ENCODE data around the gene SSR4.

The SSR4 gene

GRCh38 chrX:153828723-153829548 lies 34.5 kb downstream of the SSR4 start:
- in situ Hi-C loops (cut with MboI; ENCODE audit: low sequenced_read_pairs): no loop called here

DNA sequence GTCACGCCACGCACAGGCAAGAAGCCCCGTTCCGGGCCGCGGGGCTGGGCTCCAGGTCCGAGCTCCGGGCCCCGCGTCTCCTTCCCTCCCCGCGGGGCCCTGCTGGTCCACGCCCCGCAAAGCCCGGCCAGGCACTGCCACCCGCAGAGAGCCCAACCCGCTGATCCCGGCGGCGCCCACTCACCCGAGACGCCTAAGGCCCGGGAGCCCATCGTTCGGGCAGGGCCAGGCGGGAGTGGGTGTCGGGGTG lies 35.0 kb downstream of the SSR4 start:
- in situ Hi-C loops (cut with MboI; ENCODE audit: low sequenced_read_pairs): no loop called here

DNA sequence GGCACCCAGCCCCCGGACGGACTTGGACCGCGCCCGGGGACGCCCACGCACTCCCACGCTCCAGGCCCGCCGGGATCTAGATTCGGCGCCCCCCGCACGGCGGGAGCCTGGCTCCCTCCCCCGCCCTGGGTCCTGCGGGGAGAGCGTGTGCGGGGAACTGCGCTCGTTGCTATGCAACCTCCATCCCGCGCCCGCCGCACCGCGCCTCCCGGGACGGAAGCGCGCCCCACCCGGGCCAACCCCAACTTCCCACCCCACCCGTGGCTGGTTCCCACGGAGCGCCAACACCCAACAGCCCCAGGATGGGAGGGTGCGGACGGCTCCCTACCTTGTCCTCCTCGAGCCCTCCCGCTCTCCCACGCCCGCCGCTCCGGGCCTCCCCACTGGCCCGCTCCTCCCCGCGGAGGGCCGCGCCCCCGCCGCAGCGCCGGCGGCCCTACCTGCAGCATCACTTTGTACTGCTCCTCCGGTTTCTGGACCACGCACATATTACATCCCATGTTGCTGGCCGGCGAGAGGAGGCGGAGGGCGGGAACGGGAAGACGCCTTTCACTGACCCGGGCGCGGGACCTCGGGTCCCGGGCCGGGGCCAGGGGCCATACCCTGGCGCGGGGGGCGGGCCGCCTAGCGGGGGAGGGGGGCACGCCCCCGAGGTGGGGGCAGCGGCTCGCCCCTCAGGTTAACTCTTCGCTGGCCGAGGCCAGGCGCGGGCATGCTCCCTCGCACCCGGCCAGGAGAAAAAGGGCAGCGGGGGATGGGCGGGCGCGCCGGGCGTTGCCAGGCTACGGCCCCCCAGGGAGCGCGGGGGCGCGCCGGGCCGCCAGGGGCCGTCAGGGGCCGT lies 35.6 kb downstream of the SSR4 start, which contains the start of gene PDZD4:
TSS of gene PDZD4 (minus strand) at position 746 of the 841 bp plus-strand sequence. CDS start at position 500, 246 bp downstream.
- in situ Hi-C loops (cut with MboI; ENCODE audit: low sequenced_read_pairs): no loop called here

- in situ Hi-C loops (cut with MboI; ENCODE audit: low sequenced_read_pairs): no loop called here
Observed at GRCh38 chrX:153830640-153831428, 36.4 kb downstream of the SSR4 start.

DNA sequence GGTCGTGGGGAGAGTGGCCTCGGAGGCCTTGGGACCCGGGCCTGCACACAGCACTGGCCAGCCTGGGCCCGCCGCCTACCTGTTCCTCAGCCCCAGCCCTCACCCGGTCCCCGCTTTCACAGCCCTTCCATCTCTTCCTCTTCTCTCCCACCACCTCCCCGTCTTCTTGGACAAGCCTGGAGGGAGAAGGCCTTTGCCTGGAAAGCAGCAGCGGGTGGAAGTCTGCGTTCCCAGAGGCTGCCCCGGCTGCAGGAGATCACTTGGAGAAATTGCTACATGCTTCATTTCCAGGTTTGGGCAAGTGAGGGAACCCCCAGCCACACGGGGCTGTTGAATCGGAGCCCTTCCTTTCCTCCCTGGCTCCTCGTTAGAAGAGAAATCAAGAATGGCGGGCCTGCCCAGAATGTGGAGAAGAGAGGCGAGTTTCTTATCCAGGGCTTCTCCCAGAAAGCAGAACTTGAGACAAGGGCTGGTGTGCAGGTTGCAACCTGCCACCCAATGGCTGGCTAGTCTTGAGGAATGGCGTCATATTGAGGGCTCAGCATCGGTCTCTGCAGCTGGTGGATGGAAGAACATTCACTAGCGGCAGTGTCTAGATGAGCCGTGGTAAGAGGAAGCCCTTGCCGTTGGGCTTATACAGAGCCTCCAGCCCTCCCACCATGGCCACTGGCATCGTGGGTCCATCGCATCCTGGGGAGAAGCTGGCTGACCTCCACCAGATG lies 37.1 kb downstream of the SSR4 start:
- in situ Hi-C loops (cut with MboI; ENCODE audit: low sequenced_read_pairs): no loop called here

DNA sequence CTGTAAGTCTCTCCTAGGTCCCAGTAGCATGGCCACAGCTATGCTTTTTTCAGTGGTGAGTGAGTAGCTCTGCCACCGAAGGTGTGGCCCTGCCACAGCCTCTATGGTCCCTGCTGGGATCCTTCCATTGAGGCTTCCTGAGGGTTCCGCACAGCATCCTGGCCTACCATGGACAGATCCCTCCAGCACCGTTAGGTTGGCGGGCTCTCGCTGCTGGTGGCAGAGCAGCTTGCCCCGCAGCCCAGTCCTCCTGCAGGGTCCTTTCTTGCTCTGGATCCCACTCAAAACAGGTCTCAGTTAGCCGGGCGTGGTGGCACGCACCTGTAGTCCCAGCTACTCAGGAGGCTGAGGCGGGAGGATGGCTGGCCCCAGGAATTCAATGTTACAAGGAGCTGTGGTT lies 38.3 kb downstream of the SSR4 start:
- in situ Hi-C loops (cut with MboI; ENCODE audit: low sequenced_read_pairs): no loop called here

DNA sequence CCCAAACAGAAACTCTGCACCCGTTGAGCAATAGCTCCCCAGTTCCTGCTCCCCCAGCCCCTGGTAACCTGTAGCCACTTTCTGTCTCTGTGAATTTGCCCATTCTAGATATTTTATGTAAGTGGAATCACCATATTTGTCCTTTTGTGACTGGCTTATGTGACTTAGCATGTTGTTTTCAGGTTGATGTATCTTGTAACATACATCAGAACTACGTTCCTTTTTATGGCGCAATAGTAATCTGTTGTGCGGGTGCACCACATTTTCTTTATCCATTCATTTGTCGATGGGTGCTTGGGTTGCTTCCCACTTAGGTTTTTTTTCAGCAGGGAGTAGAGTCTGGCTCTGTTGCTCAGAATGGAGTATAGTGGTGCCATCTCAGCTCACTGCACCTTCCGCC lies 42.5 kb downstream of the SSR4 start:
- in situ Hi-C loops (cut with MboI; ENCODE audit: low sequenced_read_pairs): no loop called here

DNA sequence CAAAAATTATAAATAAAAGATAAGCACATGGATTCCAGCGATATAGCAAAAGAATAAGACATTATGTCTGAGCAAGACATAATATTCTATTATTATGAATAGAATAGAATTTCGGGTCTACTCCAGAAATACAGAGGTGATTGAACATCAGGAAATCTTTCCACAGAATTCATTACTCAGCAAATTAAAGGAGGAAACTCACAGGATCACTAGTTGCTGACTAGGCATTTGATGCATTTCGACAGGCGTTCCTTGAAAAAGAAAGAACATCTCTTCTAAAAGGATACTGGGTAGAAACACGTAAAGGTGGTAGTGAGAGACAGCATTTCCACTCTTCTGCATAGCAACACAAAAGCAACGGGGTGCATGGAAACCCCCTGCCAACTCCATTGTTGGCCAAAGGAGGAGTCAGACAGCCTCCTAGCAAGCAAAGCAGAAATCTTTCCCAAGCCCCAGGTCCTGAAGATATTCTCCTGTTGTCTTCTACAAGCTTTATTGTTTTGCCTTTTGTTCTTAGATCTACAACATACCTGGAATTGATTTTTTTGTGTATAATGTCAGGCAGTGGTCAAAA lies 50.1 kb downstream of the SSR4 start:
- in situ Hi-C loops (cut with MboI; ENCODE audit: low sequenced_read_pairs): no loop called here

DNA sequence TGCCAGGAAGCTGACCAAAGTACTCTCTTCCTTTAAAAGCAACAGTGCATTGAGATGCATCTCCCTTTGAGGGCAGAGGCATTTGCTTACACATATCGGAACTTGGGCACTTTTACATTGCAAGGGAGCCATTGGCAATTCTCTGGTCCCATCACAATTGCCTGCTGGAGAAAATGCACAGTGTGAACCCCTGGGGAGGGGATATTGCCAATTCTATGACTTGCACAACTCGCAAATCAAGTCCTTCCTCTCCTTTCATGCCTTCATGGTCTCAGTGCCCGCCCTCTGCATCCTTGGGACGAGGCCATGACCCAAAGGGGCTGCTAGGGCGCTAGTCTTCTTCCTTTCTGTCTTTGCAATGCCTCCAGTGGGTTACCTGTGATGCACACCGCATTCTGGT lies 50.7 kb downstream of the SSR4 start:
- in situ Hi-C loops (cut with MboI; ENCODE audit: low sequenced_read_pairs): no loop called here

DNA sequence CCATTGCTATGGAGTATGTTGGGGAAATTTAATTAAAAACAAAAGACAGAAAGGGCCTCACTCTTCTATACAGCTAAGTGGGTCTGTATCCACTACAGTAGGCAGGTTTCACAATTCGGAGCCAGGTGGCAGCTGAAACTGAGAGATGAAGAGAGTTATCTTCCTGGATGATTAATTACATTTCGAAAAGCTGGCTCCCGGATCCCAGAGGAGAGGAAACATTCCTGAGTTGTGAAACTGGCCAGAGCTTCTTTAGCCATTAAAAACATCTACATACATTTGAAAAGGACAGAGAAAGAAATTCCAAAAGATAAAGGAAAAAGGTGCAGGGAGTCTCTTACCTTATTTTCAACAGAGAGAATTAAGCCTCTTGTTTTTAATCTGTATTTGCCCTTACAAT lies 51.4 kb downstream of the SSR4 start:
- in situ Hi-C loops (cut with MboI; ENCODE audit: low sequenced_read_pairs): no loop called here

All from hTERT RPE-1 (cell line).